ENCODE data around the gene LRCH1. TPM values are rescaled to one million over a fixed set of nuclear protein-coding genes. Genes with fewer than 3 reads are reported as not detected.

Gene LRCH1
- polyA plus RNA-seq, 1 donor from 2014 or later = 7.6 TPM

GRCh38 chr13:46580362-46580839 is 27.4 kb downstream of the LRCH1 start:
- Mint-ChIP-seq H3K36me3 (no peaks in the 10 kb centered on the region), H3K27ac (peak overlapping the region in 2 of 3 donors; percentile 0 to 4), H3K27me3 (no peaks in the 10 kb centered on the region), H3K4me1 (peaks cover 63 to 72% (median 71%) of the 10 kb centered on the region in 3 donors), H3K4me3 (peak overlapping the region; percentile 5 to 52 (median 26)), H3K9me3 (no peaks in the 10 kb centered on the region)

DNA sequence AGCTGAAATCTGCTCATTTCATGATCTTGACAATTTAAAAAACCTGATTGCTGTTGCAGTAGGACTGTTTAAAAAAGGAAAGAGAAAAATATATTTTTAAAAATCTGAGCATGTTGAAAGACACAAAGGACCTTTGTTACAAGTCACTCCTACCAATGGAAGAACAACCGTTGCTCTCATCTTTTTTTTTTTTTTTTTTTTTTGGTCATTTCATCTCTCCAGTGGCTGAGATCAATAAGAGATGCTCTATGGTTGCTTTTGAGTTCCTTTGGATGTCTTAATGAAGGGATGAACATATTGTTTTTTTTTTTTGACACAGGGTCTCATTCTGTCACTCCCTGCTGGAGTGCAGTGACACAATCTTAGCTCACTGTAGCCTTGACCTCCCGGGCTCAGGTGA is 29.2 kb downstream of the LRCH1 start:
- Mint-ChIP-seq H3K9me3 (no peaks in the 10 kb centered on the region), H3K4me1 (peaks cover 73 to 77% (median 74%) of the 10 kb centered on the region in 3 donors), H3K36me3 (no peaks in the 10 kb centered on the region), H3K27ac (no peak overlapping the region), H3K4me3 (peak overlapping the region in 1 of 4 donors; percentile 31), H3K27me3 (no peaks in the 10 kb centered on the region)

- Mint-ChIP-seq H3K27ac (peak overlapping the region; percentile 16 to 59 (median 58)), H3K9me3 (no peaks in the 10 kb centered on the region), H3K4me3 (peak overlapping the region in 3 of 4 donors; percentile 31 to 93 (median 70)), H3K27me3 (peaks cover 2% of the 10 kb centered on the region), H3K4me1 (peaks cover 58 to 71% (median 70%) of the 10 kb centered on the region in 3 donors), H3K36me3 (peaks cover 3% of the 10 kb centered on the region)
Observed at GRCh38 chr13:46586751-46587514, 34.0 kb downstream of the LRCH1 start.

GRCh38 chr13:46587807-46588418 is 34.9 kb downstream of the LRCH1 start:
- Mint-ChIP-seq H3K4me3 (peak overlapping the region; percentile 25 to 93 (median 59)), H3K36me3 (peaks cover 3% of the 10 kb centered on the region), H3K9me3 (no peaks in the 10 kb centered on the region), H3K27ac (peak overlapping the region; percentile 9 to 77 (median 67)), H3K4me1 (peaks cover 65 to 78% (median 75%) of the 10 kb centered on the region in 3 donors), H3K27me3 (peaks cover 2% of the 10 kb centered on the region)

DNA sequence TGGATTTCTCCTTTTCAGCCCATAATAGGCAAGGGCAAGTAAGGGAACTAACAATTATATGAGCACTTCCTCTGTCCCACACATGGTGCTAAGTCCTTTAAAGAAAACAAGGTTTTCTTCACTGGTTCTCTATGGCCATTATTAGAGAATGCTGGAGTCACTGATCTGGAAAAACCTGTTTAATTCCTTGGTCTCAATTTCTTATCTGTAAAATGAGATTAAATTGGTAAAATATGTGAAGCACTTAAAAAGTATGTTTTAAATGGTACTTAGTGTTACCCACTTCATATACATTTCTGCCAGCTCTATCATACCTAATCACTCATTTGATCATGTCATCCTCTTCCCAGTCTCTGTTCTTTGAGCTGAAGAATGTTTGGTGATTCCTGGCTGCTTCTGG is 39.4 kb downstream of the LRCH1 start:
- peak overlapping the region in 1 of 4 donors; percentile 49 for H3K4me3 Mint-ChIP-seq
- H3K9me3 Mint-ChIP-seq = no peaks in the 10 kb centered on the region
- H3K27me3 Mint-ChIP-seq = peaks cover 2% of the 10 kb centered on the region
- peak overlapping the region in 1 of 3 donors; percentile 6 for H3K27ac Mint-ChIP-seq
- H3K36me3 Mint-ChIP-seq = peaks cover 3% of the 10 kb centered on the region
- H3K4me1 Mint-ChIP-seq = peaks cover 68 to 81% (median 78%) of the 10 kb centered on the region in 3 donors

DNA sequence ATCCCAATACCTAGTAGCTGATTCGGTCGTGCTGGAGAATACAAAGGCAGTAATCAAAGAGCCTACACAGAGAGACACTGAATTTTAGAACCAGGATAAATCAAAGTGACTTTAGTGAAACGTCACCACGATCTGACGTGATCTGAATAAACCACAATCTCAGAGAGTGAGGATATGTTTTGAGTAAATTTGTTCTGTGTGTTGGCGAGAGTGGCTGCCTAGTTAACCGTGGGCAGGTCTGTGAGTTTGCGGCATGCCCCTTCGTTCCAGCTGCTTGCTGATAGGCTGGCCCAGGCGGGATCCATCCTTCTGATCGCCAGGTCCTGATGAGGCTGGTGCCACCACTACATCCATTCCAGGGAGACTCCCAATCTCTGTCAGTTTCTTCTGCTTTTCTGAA is 40.4 kb downstream of the LRCH1 start:
- Mint-ChIP-seq H3K27me3 (peaks cover 2% of the 10 kb centered on the region), H3K4me1 (peaks cover 73 to 83% (median 75%) of the 10 kb centered on the region in 3 donors), H3K27ac (peak overlapping the region; percentile 10 to 34 (median 16)), H3K9me3 (no peaks in the 10 kb centered on the region), H3K4me3 (peak overlapping the region in 3 of 4 donors; percentile 15 to 54 (median 21)), H3K36me3 (peaks cover 3% of the 10 kb centered on the region)

DNA sequence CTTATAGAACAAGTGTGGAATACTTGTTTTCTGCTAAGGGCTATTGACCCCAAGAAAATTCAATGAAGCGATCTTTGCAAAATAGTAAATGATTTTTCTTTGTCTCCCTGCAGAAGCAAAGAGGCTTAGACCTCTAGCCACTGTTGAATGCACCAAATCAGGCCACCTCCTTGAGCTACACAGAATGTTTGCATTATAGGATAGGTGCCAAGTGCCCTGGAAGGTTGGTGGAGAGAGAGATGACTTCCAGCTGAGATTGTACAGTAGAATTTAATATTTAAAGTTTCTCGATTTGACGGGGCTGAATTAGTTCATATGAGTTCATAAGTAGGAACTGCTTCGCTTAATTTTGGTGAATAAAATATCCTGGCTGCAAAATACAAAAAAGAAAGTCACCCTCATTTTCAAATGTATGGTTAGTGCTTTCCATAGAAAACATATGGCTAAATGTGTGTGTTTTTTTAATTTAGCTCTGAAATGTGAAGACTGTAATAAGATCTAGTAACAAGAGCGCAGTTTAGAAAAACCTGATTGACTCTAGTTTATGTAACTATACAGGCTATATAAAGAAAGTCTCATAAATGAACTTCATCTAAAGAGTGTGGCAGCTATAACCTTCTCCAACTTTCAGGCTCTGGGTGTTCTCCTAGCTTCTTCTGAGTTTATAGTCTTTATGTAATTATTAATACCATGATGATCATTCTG is 41.6 kb downstream of the LRCH1 start:
- peaks cover 3% of the 10 kb centered on the region for H3K36me3 Mint-ChIP-seq
- H3K27me3 Mint-ChIP-seq = peaks cover 2% of the 10 kb centered on the region
- peak overlapping the region; percentile 34 to 85 (median 45) for H3K27ac Mint-ChIP-seq
- peaks cover 76 to 87% (median 86%) of the 10 kb centered on the region in 3 donors for H3K4me1 Mint-ChIP-seq
- no peaks in the 10 kb centered on the region for H3K9me3 Mint-ChIP-seq
- peak overlapping the region; percentile 44 to 77 (median 52) for H3K4me3 Mint-ChIP-seq

DNA sequence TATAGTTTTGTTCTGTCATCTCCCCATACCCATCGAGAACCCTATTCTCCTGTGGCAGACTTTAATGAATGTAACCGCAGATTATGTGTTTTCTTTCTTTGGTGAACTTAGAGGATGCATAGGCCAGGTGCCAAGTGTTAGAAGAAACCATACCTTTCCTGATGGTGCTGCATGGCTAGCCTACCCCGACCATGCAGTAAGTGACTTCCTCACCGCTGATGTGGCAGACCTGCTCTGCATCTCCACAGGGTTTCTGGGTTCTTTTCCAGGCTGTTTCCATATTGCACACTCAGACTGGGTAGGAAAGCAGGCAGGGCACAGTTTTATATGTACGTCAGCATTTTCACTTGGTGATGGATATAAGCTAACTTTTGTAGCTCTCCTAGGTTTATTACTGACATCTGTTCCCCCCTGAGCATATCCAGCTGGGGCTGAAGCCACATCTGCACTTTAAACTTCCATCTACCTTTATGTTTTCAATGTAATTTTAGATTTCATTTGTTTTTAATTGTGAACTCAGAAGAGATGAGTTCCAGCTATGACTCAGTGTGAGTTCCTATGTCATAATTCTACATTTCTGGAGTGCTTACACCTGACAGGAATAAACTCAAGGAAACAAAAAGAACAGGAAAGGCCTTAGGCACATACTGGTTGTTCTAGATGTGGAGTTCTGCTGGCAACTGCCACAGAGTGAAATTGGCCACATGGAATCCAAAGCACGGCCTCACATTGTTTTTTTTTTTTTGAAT is 42.3 kb downstream of the LRCH1 start:
- Mint-ChIP-seq H3K27ac (peak overlapping the region; percentile 30 to 85 (median 34)), H3K36me3 (peaks cover 3% of the 10 kb centered on the region), H3K27me3 (no peaks in the 10 kb centered on the region), H3K4me1 (peaks cover 75 to 84% (median 81%) of the 10 kb centered on the region in 3 donors), H3K9me3 (no peaks in the 10 kb centered on the region), H3K4me3 (peak overlapping the region; percentile 44 to 77 (median 52))

DNA sequence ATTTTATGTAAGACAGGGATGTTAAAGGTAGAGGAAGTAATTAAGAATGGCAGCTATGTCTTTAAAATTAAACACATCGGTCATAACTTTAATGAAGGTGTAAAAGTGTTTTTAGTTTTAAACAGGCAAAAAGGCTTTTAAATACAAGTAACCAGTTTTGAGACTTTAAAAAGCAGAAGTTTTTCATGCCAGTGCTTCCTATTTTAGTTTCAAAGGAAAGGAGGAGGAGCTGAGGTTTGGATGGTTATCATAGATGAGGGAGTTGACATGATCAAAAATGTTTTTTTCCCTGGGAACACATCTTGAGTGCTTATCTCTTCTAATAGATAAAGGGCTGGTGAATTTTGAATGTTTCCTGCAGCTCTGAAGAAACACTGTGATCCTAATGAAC is 42.9 kb downstream of the LRCH1 start:
- Mint-ChIP-seq H3K4me1 (peaks cover 76 to 84% (median 82%) of the 10 kb centered on the region in 3 donors), H3K4me3 (peak overlapping the region; percentile 44 to 77 (median 52)), H3K9me3 (no peaks in the 10 kb centered on the region), H3K27me3 (no peaks in the 10 kb centered on the region), H3K36me3 (no peaks in the 10 kb centered on the region), H3K27ac (peak overlapping the region; percentile 30 to 60 (median 34))

DNA sequence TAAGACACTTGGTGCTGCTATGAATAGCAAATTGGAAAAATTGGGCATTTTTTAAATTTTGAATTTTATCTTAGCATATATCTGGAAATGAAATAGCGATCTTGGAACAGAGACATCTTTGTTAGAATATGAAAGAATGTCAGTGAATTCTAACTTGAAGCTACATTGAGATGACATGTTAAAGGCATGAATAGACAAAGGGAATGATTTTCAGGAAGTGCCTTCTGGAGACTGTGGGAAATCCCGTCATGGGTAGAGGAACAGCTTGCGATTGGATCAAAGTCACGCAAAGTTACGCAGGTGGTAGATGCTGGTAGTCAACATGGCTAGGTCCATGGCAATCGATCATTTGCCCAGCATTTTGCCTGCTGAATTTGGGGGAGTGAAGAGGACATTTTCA is 43.5 kb downstream of the LRCH1 start:
- Mint-ChIP-seq H3K9me3 (no peaks in the 10 kb centered on the region), H3K36me3 (no peaks in the 10 kb centered on the region), H3K4me3 (peak overlapping the region in 3 of 4 donors; percentile 44 to 77 (median 54)), H3K27ac (peak overlapping the region; percentile 30 to 60 (median 34)), H3K27me3 (no peaks in the 10 kb centered on the region), H3K4me1 (peaks cover 79 to 84% (median 83%) of the 10 kb centered on the region in 3 donors)

- Mint-ChIP-seq H3K36me3 (no peaks in the 10 kb centered on the region), H3K4me3 (peak overlapping the region; percentile 78 to 84 (median 82)), H3K9me3 (no peaks in the 10 kb centered on the region), H3K27ac (peak overlapping the region; percentile 77 to 91 (median 83)), H3K4me1 (peaks cover 79 to 88% (median 83%) of the 10 kb centered on the region in 3 donors), H3K27me3 (no peaks in the 10 kb centered on the region)
Observed at GRCh38 chr13:46598140-46598819, 45.3 kb downstream of the LRCH1 start.

GRCh38 chr13:46598820-46599180 is 45.8 kb downstream of the LRCH1 start:
- H3K27ac Mint-ChIP-seq = peak overlapping the region; percentile 77 to 91 (median 83)
- no peaks in the 10 kb centered on the region for H3K9me3 Mint-ChIP-seq
- H3K4me3 Mint-ChIP-seq = peak overlapping the region; percentile 78 to 84 (median 82)
- peaks cover 75 to 85% (median 80%) of the 10 kb centered on the region in 3 donors for H3K4me1 Mint-ChIP-seq
- no peaks in the 10 kb centered on the region for H3K36me3 Mint-ChIP-seq
- H3K27me3 Mint-ChIP-seq = no peaks in the 10 kb centered on the region

DNA sequence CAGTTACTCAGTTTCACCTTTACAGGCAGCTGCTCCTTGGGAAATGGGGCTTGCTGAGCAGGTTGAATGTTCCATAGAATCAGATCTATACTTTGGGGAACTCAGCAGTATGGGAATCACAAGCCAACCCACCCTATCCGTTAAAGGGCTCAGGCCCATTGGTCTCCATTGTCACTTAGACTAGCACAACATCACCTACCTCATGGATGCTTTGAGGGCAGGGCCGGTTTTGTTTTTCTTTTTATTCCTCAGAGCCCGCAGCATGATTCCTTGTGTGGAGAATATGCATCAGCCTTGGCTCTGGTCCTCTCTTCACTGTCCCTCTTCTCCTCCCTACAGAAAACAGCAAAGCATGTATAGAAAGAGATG is 48.0 kb downstream of the LRCH1 start:
- no peaks in the 10 kb centered on the region for H3K27me3 Mint-ChIP-seq
- H3K27ac Mint-ChIP-seq = peak overlapping the region in 1 of 3 donors; percentile 52
- H3K36me3 Mint-ChIP-seq = no peaks in the 10 kb centered on the region
- H3K4me1 Mint-ChIP-seq = peaks cover 69 to 79% (median 73%) of the 10 kb centered on the region in 3 donors
- peak overlapping the region in 3 of 4 donors; percentile 4 to 82 (median 70) for H3K4me3 Mint-ChIP-seq
- H3K9me3 Mint-ChIP-seq = no peaks in the 10 kb centered on the region

GRCh38 chr13:46602531-46602930 is 49.6 kb downstream of the LRCH1 start:
- H3K4me1 Mint-ChIP-seq = peaks cover 70 to 84% (median 72%) of the 10 kb centered on the region in 3 donors
- peak overlapping the region in 1 of 3 donors; percentile 11 for H3K27ac Mint-ChIP-seq

More at GRCh38 chr13:46602531-46602930, 49.6 kb downstream of the LRCH1 start:
- Mint-ChIP-seq H3K4me3 (peak overlapping the region in 3 of 4 donors; percentile 18 to 66 (median 25)), H3K36me3 (no peaks in the 10 kb centered on the region), H3K9me3 (no peaks in the 10 kb centered on the region), H3K27me3 (no peaks in the 10 kb centered on the region)

Measured in IgD-negative memory B cell (primary cell).